Right atrium auricular region (tissue), 2 donors: Measurements from ENCODE around the gene NET1. TPM values are rescaled to one million over a fixed set of nuclear protein-coding genes. Genes with fewer than 3 reads are reported as not detected.

Source experiments
- DNase-seq: peaks from one replicate; pipeline ENCODE4 v3.0.0-alpha.2; 2019; ENCODE audit warnings: low spot score
- H3K27ac ChIP-seq, 2 donors: fragments of 200-600 bp; sonication (generic); 1 replicate in 1 of 2; 2 replicates in 1 of 2; pipeline ENCODE4 v1.5.1; 2016 to 2019
- H3K27me3 ChIP-seq, 2 donors: fragments of 200-600 bp; sonication (generic); one replicate each; pipeline versions ENCODE4 v1.5.1 to v1.6.0; 2017 to 2019
- H3K36me3 ChIP-seq: fragments of 200-600 bp; sonication (generic); one replicate; pipeline ENCODE4 v1.5.1; 2016
- H3K4me1 ChIP-seq, 2 donors: fragments of 200-600 bp; sonication (generic); one replicate each; pipeline versions ENCODE4 v1.5.1 to v1.6.0; 2017 to 2019
- H3K4me3 ChIP-seq, 2 donors: fragments of 200-600 bp; sonication (generic); 1 replicate in 1 of 2; 2 replicates in 1 of 2; pipeline ENCODE4 v1.5.1; 2017 to 2019; ENCODE audit warnings: mild to moderate bottlenecking in 1 of 2, moderate library complexity in 1 of 2
- H3K9me3 ChIP-seq, 2 donors: fragments of 200-600 bp; sonication (generic); one replicate each; pipeline ENCODE4 v1.5.1; 2019
- CTCF ChIP-seq, 2 donors: fragments of 200-600 bp; sonication (generic); IDR thresholded peaks; one replicate each; pipeline ENCODE4 v1.5.1; 2019; ENCODE audit warnings: antibody characterized with exemption in 2 of 2
- total RNA-seq, 2 donors: library from RNA; depleted of rRNA; stranded (reverse); fragments of >200 nt; gene quantifications; one replicate each; pipeline ENCODE4 v1.1.0, GENCODE V29; 2016

Gene NET1
- total RNA-seq, 2 donors from 2014 or later: 12.8 to 19.8 TPM

- Histone ChIP-seq H3K27ac (no peak overlapping the region), H3K4me1 (no peaks in the 10 kb centered on the region), H3K36me3 (no peaks in the 10 kb centered on the region), H3K27me3 (no peaks in the 10 kb centered on the region), H3K4me3 (no peak overlapping the region), H3K9me3 (peaks cover 0 to 6% of the 10 kb centered on the region in 2 donors)
- TF ChIP-seq CTCF (IDR thresholded peaks at IDR 0.05): no peak
- no peak for DNase-seq
Measured at GRCh38 chr10:5484205-5484604, 71.8 kb downstream of the NET1 start.

- Histone ChIP-seq H3K27ac (no peak overlapping the region), H3K27me3 (no peaks in the 10 kb centered on the region), H3K9me3 (peaks cover 0 to 6% of the 10 kb centered on the region in 2 donors), H3K4me1 (no peaks in the 10 kb centered on the region), H3K4me3 (no peak overlapping the region), H3K36me3 (no peaks in the 10 kb centered on the region)
- no peak for DNase-seq
- TF ChIP-seq CTCF (IDR thresholded peaks at IDR 0.05): no peak
Measured at GRCh38 chr10:5485290-5485689, 72.9 kb downstream of the NET1 start.

GRCh38 chr10:5485948-5486852 lies 73.8 kb downstream of the NET1 start:
- Histone ChIP-seq H3K27ac (no peak overlapping the region), H3K27me3 (no peaks in the 10 kb centered on the region), H3K4me3 (no peak overlapping the region), H3K36me3 (no peaks in the 10 kb centered on the region), H3K4me1 (no peaks in the 10 kb centered on the region), H3K9me3 (peaks cover 0 to 6% of the 10 kb centered on the region in 2 donors)
- TF ChIP-seq CTCF (IDR thresholded peaks at IDR 0.05): no peak
- DNase-seq: no peak

GRCh38 chr10:5486853-5487235 lies 74.5 kb downstream of the NET1 start:
- DNase-seq: no peak
- TF ChIP-seq CTCF (IDR thresholded peaks at IDR 0.05): no peak

GRCh38 chr10:5488272-5489161 lies 76.2 kb downstream of the NET1 start:
- no peaks in the 10 kb centered on the region for H3K4me1 ChIP-seq
- TF ChIP-seq CTCF (IDR thresholded peaks at IDR 0.05): no peak
- H3K36me3 ChIP-seq: no peaks in the 10 kb centered on the region
- no peaks in the 10 kb centered on the region for H3K27me3 ChIP-seq
- H3K4me3 ChIP-seq: no peak overlapping the region
- peaks cover 0 to 15% of the 10 kb centered on the region in 2 donors for H3K9me3 ChIP-seq
- no peak overlapping the region for H3K27ac ChIP-seq
- DNase-seq: no peak

More at GRCh38 chr10:5486853-5487235, 74.5 kb downstream of the NET1 start:
- Histone ChIP-seq H3K27me3 (no peaks in the 10 kb centered on the region), H3K4me1 (no peaks in the 10 kb centered on the region), H3K4me3 (no peak overlapping the region), H3K9me3 (peaks cover 0 to 7% of the 10 kb centered on the region in 2 donors), H3K27ac (no peak overlapping the region), H3K36me3 (no peaks in the 10 kb centered on the region)
